IPS DF 6.9 (cell line): ENCODE data around the gene FECH.
"Not testable (repeated sequence)": the region's sequence is repeated elsewhere in the genome, so short reads cannot be mapped to it uniquely, and the experiment has no call there.

Experiments used
- DNase-seq: peaks from one replicate; pipeline ENCODE4 v3.0.0-alpha.2; 2013; ENCODE audit warnings: low read depth, low spot score
- H3K27ac ChIP-seq: one replicate; pipeline ENCODE4 v1.5.1; 2013; ENCODE audit warnings: low read length, control low read depth
- H3K27me3 ChIP-seq: 2 replicates; pipeline ENCODE4 v1.6.1; 2013; ENCODE audit warnings: mild to moderate bottlenecking, low read length; ENCODE audit not compliant: control insufficient read depth, insufficient read depth
- H3K36me3 ChIP-seq: 2 replicates; pipeline ENCODE4 v1.6.1; 2013; ENCODE audit warnings: low read length; ENCODE audit not compliant: control insufficient read depth, insufficient read depth
- H3K4me1 ChIP-seq: 2 replicates; pipeline ENCODE4 v1.6.1; 2013; ENCODE audit warnings: low read length; ENCODE audit not compliant: control insufficient read depth, insufficient read depth
- H3K4me3 ChIP-seq: 2 replicates; pipeline ENCODE4 v1.5.1; 2013; ENCODE audit warnings: mild to moderate bottlenecking, low read length
- H3K9me3 ChIP-seq: 2 replicates; pipeline ENCODE4 v1.6.1; 2013; ENCODE audit warnings: low read length, inconsistent platforms; ENCODE audit not compliant: control insufficient read depth, insufficient read depth
- WGBS: extraction: QIAGEN DNeasy Blood & Tissue Kit; methylation state at CpG from one replicate; pipeline ENCODE4 v1.1.7; 2013; ENCODE audit warnings: mixed read lengths, missing lambda C conversion rate; ENCODE audit not compliant: insufficient read length, insufficient coverage; 5-methylcytosine and 5-hydroxymethylcytosine counted together

The FECH gene

GRCh38 chr18:57619876-57620275 lies 33.4 kb upstream of the FECH start:
- Histone ChIP-seq H3K9me3 (no peaks in the 10 kb centered on the region), H3K4me3 (no peak overlapping the region), H3K27me3 (no peaks in the 10 kb centered on the region), H3K4me1 (no peaks in the 10 kb centered on the region), H3K36me3 (peaks cover 9% of the 10 kb centered on the region; the same call in 1 of the 2 replicates), H3K27ac (no peak overlapping the region)
- no peak for DNase-seq
- no CpG with 5 or more reads among the region's 3 CpGs for WGBS

DNA sequence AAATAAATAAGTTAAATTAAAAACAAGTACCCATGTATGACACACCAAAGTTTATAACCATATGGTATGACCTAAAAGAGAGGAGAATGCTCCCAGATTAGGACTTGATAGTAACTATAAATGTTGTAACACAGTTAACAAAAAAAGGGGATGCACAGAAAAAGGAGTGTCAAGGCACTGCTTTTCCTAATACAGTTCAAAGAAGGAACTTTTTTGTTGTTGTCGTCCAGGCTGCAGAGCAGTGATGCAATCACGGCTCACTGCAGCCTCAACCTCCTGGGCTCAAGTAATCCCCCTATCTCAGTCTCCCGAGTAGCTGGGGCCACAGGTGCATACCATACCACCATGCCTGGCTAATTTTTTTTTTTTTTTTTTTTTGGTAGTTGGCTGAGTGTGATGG lies 32.4 kb upstream of the FECH start:
- WGBS = no CpG with 5 or more reads among the region's 3 CpGs
- Histone ChIP-seq H3K4me3 (no peak overlapping the region), H3K36me3 (peaks cover 13% of the 10 kb centered on the region; the same call in 1 of the 2 replicates), H3K27me3 (no peaks in the 10 kb centered on the region), H3K4me1 (no peaks in the 10 kb centered on the region), H3K9me3 (no peaks in the 10 kb centered on the region), H3K27ac (no peak overlapping the region)
- DNase-seq = no peak

GRCh38 chr18:57603871-57604270 lies 17.4 kb upstream of the FECH start:
- no peak overlapping the region for H3K4me3 ChIP-seq
- no peak for DNase-seq
- no peaks in the 10 kb centered on the region for H3K27me3 ChIP-seq
- no peaks in the 10 kb centered on the region for H3K9me3 ChIP-seq
- peaks cover 37% of the 10 kb centered on the region; the same call in 1 of the 2 replicates for H3K36me3 ChIP-seq
- H3K27ac ChIP-seq = no peak overlapping the region
- no CpG with 5 or more reads among the region's 1 CpG for WGBS
- H3K4me1 ChIP-seq = no peaks in the 10 kb centered on the region

- H3K27ac ChIP-seq = no peak overlapping the region
- H3K4me3 ChIP-seq = no peak overlapping the region
- peaks cover 1% of the 10 kb centered on the region; the same call in 1 of the 2 replicates for H3K27me3 ChIP-seq
- DNase-seq = no peak
- no peaks in the 10 kb centered on the region for H3K9me3 ChIP-seq
- peaks cover 11% of the 10 kb centered on the region; the same call in 1 of the 2 replicates for H3K36me3 ChIP-seq
- no peaks in the 10 kb centered on the region for H3K4me1 ChIP-seq
Measured at GRCh38 chr18:57595347-57595746, 8.8 kb upstream of the FECH start.

DNA sequence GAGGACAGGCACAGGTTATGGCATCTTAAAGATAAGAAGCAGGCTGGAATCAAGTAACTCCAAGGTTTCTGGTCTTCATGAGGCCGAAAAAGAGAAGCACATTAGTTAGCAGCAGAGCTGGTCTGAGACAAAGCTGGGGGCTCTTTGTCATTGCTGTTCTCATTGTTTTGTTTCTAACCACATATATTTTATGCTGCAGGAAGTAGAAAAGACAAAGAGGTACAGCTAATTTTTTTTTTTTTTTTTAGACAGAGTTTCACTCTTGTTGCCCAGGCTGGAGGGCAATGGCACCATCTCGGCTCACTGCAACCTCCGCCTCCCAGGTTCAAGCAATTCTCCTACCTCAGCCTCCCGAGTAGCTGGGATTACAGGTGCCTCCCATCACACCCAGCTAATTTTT lies 6.2 kb upstream of the FECH start:
- H3K27me3 ChIP-seq, H3K27ac ChIP-seq, H3K9me3 ChIP-seq, DNase-seq, H3K4me1 ChIP-seq, H3K4me3 ChIP-seq, H3K36me3 ChIP-seq: not testable (repeated sequence)
- WGBS = no CpG with 5 or more reads among the region's 4 CpGs

- Histone ChIP-seq H3K9me3 (no peaks in the 10 kb centered on the region), H3K36me3 (no peaks in the 10 kb centered on the region), H3K27ac (no peak overlapping the region), H3K4me1 (no peaks in the 10 kb centered on the region), H3K27me3 (peaks cover 1% of the 10 kb centered on the region; the same call in 1 of the 2 replicates), H3K4me3 (no peak overlapping the region)
- DNase-seq = no peak
- no CpG with 5 or more reads among the region's 2 CpGs for WGBS
Measured at GRCh38 chr18:57589161-57589560, 2.7 kb upstream of the FECH start.

DNA sequence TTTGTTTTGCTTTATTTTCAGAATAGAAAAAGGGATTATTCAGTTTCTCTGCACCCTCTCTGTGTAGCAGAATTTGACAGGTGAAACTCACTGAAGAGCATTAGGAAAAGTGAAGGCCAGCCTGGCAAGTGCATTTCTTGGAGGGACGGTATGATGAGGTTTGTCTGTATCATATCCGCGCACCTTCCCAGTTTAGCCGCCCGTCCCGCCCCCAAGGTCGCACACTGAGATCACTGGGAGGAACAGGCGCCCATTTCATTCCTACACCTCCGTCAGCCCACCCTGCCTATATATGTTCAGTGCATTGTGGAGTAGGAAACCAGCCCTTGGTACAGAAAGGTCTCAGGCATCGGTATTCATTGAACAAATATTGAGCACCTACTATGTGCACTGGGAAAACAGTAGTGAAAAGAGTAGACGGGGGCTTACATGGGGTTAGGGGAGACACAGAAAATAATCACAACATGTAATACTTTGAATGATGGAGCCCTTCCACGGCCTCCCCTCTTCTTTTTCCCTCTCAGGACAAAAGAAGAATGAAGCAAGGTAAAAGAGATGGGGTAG lies 678 bp upstream of the FECH start:
- WGBS = no CpG with 5 or more reads among the region's 12 CpGs
- no peaks in the 10 kb centered on the region for H3K9me3 ChIP-seq
- no peaks in the 10 kb centered on the region for H3K27me3 ChIP-seq
- no peaks in the 10 kb centered on the region for H3K36me3 ChIP-seq
- no peak overlapping the region; the same call in 1 of the 2 replicates for H3K4me3 ChIP-seq
- no peak overlapping the region for H3K27ac ChIP-seq
- no peaks in the 10 kb centered on the region for H3K4me1 ChIP-seq
- DNase-seq = no peak

DNA sequence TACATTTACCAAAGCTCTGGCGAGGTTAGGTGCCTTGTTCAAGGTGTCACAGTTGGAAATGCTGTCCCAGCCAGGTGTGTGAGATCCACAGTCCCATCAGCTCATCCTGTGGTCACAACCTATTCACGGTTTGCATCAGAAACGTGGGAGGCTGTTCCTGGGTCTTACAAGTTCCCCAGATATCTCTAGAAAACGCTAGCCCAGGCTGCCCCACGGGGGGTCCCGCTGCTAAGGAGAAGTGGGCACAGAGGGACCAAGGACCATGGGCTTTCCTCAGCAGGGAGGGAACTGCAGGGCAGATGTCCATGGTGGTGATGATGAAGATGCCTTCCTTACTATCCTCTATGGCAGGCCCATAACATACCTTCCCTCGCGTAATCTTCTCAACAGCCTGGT lies 649 bp downstream of the FECH start:
- DNase-seq = no peak
- WGBS = no CpG with 5 or more reads among the region's 8 CpGs

GRCh38 chr18:57585421-57585820 lies 1.1 kb downstream of the FECH start:
- Histone ChIP-seq H3K27ac (no peak overlapping the region), H3K4me3 (no peak overlapping the region), H3K9me3 (no peaks in the 10 kb centered on the region), H3K4me1 (peaks cover 1% of the 10 kb centered on the region; the same call in 1 of the 2 replicates), H3K27me3 (no peaks in the 10 kb centered on the region), H3K36me3 (no peaks in the 10 kb centered on the region)
- WGBS = no CpG with 5 or more reads among the region's 9 CpGs
- DNase-seq = no peak

More for the DNA sequence above, 649 bp downstream of the FECH start:
- Histone ChIP-seq H3K36me3 (no peaks in the 10 kb centered on the region), H3K27me3 (no peaks in the 10 kb centered on the region), H3K4me1 (peaks cover 1% of the 10 kb centered on the region; the same call in 1 of the 2 replicates), H3K9me3 (no peaks in the 10 kb centered on the region), H3K27ac (no peak overlapping the region), H3K4me3 (peak overlapping the region; percentile 62; the same call in 1 of the 2 replicates)

- no peak overlapping the region for H3K27ac ChIP-seq
Measured at GRCh38 chr18:57584444-57584843, 2.1 kb downstream of the FECH start.

GRCh38 chr18:57583297-57583835 lies 3.1 kb downstream of the FECH start:
- no peak for DNase-seq
- H3K4me3 ChIP-seq = no peak overlapping the region
- no peaks in the 10 kb centered on the region for H3K36me3 ChIP-seq
- no CpG with 5 or more reads among the region's 11 CpGs for WGBS
- H3K4me1 ChIP-seq = peaks cover 1% of the 10 kb centered on the region; the same call in 1 of the 2 replicates
- H3K27ac ChIP-seq = no peak overlapping the region
- H3K27me3 ChIP-seq = no peaks in the 10 kb centered on the region
- no peaks in the 10 kb centered on the region for H3K9me3 ChIP-seq

More at GRCh38 chr18:57584444-57584843, 2.1 kb downstream of the FECH start:
- Histone ChIP-seq H3K36me3 (no peaks in the 10 kb centered on the region), H3K9me3 (no peaks in the 10 kb centered on the region), H3K4me1 (peaks cover 1% of the 10 kb centered on the region; the same call in 1 of the 2 replicates), H3K4me3 (no peak overlapping the region), H3K27me3 (no peaks in the 10 kb centered on the region)
- whole genome bisulfite sequencing = no CpG with 5 or more reads among the region's 3 CpGs
- DNase-seq = no peak
